A549 (cell line): Measurements from ENCODE around the gene LMAN1L. TPM values are rescaled to one million over a fixed set of nuclear protein-coding genes. Genes with fewer than 3 reads are reported as not detected.

Source experiments
- ATAC-seq, 2 experiments: fragments of 200-7000 bp in 1 of 2; fragments of >200 bp in 1 of 2; cut with Nextera tagmentation in 1 of 2; cut with Tn5 transposase in 1 of 2; 3 replicates each; pipeline versions ENCODE4 v1.8.0 to v1.9.1; 2018 to 2020; ENCODE audit warnings: mild to moderate bottlenecking in 1 of 2, moderate library complexity in 1 of 2
- CTCF ChIA-PET: fragments of 300-600 bp; sonication (Branson Sonifier 250); formaldehyde crosslinking; extraction: SDS; loops from one replicate; lab custom pipeline; 2021; ENCODE audit warnings: antibody characterized with exemption, inconsistent platforms; lab: Yijun Ruan, JAX
- POLR2A ChIA-PET: fragments of 350-600 bp; formaldehyde crosslinking; extraction: SDS; loops from one replicate; lab custom pipeline; 2021; ENCODE audit warnings: antibody characterized with exemption, inconsistent platforms; lab: Yijun Ruan, JAX
- DNase-seq, 2 experiments: peaks; one replicate each; pipeline versions ENCODE4 v3.0.0 to v3.0.0-alpha.2; 2011 to 2016; ENCODE audit warnings: low read depth in 1 of 2, low spot score in 1 of 2
- FAIRE-seq: peaks from 2 replicates; lab custom pipeline; 2011; peaks lifted over from hg19 to GRCh38; lab: Jason Lieb, UNC
- H3K27ac ChIP-seq, 2 experiments: fragments of >200 bp; sonication (Bioruptor Twin); formaldehyde crosslinking; 3 replicates each; pipeline ENCODE4 v1.5.1; 2016 to 2017
- H3K4me1 ChIP-seq: fragments of >200 bp; sonication (Bioruptor Twin); formaldehyde crosslinking; 3 replicates; pipeline ENCODE4 v1.6.1; 2016
- H3K4me2 ChIP-seq: fragments of >200 bp; sonication (Bioruptor Twin); formaldehyde crosslinking; 3 replicates; pipeline ENCODE4 v1.6.1; 2016
- H3K4me3 ChIP-seq: fragments of >200 bp; sonication (Bioruptor Twin); formaldehyde crosslinking; 3 replicates; pipeline ENCODE4 v1.5.1; 2016
- H3K9me3 ChIP-seq: fragments of >200 bp; sonication (Bioruptor Twin); formaldehyde crosslinking; 3 replicates; pipeline ENCODE4 v1.6.1; 2016
- ATOH8 ChIP-seq: fragments of 250-450 bp; sonication (Bioruptor Pico); IDR thresholded peaks from 2 replicates; pipeline ENCODE4 v1.5.0; 2020; ENCODE audit warnings: low read depth, mild to moderate bottlenecking, moderate library complexity
- BHLHE40 ChIP-seq: IDR thresholded peaks from 2 replicates; pipeline ENCODE4 v1.6.1; 2012; ENCODE audit warnings: low read depth, low read length, inconsistent platforms
- CEBPB ChIP-seq, 2 experiments: fragments of >200 bp in 1 of 2; sonication (Bioruptor Twin) in 1 of 2; formaldehyde crosslinking in 1 of 2; IDR thresholded peaks; 2 replicates each; pipeline ENCODE4 v1.6.1; 2012 to 2016
- CTCF ChIP-seq: fragments of >200 bp; sonication (Bioruptor Twin); formaldehyde crosslinking; IDR thresholded peaks from 3 replicates; pipeline ENCODE4 v1.5.1; 2016
- EHMT2 ChIP-seq: fragments of 200-600 bp; sonication (generic); IDR thresholded peaks from 2 replicates; pipeline ENCODE4 v1.6.1; 2016; ENCODE audit warnings: antibody characterized with exemption, low read depth, mild to moderate bottlenecking, moderate library complexity
- FOXS1 ChIP-seq: fragments of 250-450 bp; sonication (Bioruptor Pico); IDR thresholded peaks from 2 replicates; pipeline ENCODE4 v1.5.0; 2020; ENCODE audit warnings: mild to moderate bottlenecking, moderate library complexity
- GATA3 ChIP-seq: IDR thresholded peaks from 2 replicates; pipeline ENCODE4 v1.6.1; 2012; ENCODE audit warnings: borderline replicate concordance
- HDAC2 ChIP-seq: fragments of 200-600 bp; sonication (generic); IDR thresholded peaks from 2 replicates; pipeline ENCODE4 v1.6.1; 2016
- HEYL ChIP-seq: fragments of 250-450 bp; sonication (Bioruptor Pico); IDR thresholded peaks from 2 replicates; pipeline ENCODE4 v1.8.0; 2021; ENCODE audit warnings: mild to moderate bottlenecking, moderate library complexity
- HMGXB4 ChIP-seq: fragments of 250-450 bp; sonication (Bioruptor Pico); IDR thresholded peaks from 2 replicates; pipeline ENCODE4 v1.5.0; 2021; ENCODE audit warnings: mild to moderate bottlenecking, moderate library complexity, borderline replicate concordance
- HOXB13 ChIP-seq: fragments of 250-450 bp; sonication (Bioruptor Pico); IDR thresholded peaks from 2 replicates; pipeline ENCODE4 v1.5.0; 2020; ENCODE audit warnings: low read depth, mild to moderate bottlenecking, moderate library complexity
- JUN ChIP-seq, 2 experiments: fragments of >200 bp; sonication (Bioruptor Twin); formaldehyde crosslinking; IDR thresholded peaks; 2 replicates in 1 of 2; 3 replicates in 1 of 2; pipeline ENCODE4 v1.6.1; 2016 to 2017
- KDM5A ChIP-seq: fragments of 200-600 bp; sonication (generic); IDR thresholded peaks from 2 replicates; pipeline ENCODE4 v1.6.1; 2016; ENCODE audit warnings: antibody characterized with exemption, mild to moderate bottlenecking
- MAX ChIP-seq: IDR thresholded peaks from 2 replicates; pipeline ENCODE4 v1.6.1; 2012
- MAZ ChIP-seq: fragments of 150-350 bp; IDR thresholded peaks from 2 replicates; pipeline ENCODE4 v1.6.1; 2014; ENCODE audit warnings: antibody characterized with exemption, low read depth, low read length, borderline replicate concordance
- MYC ChIP-seq: IDR thresholded peaks from 2 replicates; pipeline ENCODE4 v1.6.1; 2012; ENCODE audit warnings: mild to moderate bottlenecking, inconsistent platforms, low read length, improper control_type of control experiment, borderline replicate concordance
- NFE2L2 ChIP-seq: fragments of 150-350 bp; conservative IDR thresholded peaks from 2 replicates; pipeline ENCODE4 v1.6.1; 2014; ENCODE audit warnings: low read length
- NR3C1 ChIP-seq: fragments of >200 bp; sonication (Bioruptor Twin); formaldehyde crosslinking; IDR thresholded peaks from 3 replicates; pipeline ENCODE4 v1.6.1; 2017
- POLR2AphosphoS2 ChIP-seq: conservative IDR thresholded peaks from 2 replicates; pipeline ENCODE4 v1.6.1; 2012; ENCODE audit warnings: low read length, improper control_type of control experiment, inconsistent platforms
- RAD21 ChIP-seq, 2 experiments: fragments of >200 bp in 1 of 2; sonication (Bioruptor Twin) in 1 of 2; formaldehyde crosslinking in 1 of 2; IDR thresholded peaks in 1 of 2; conservative IDR thresholded peaks in 1 of 2; 2 replicates in 1 of 2; 3 replicates in 1 of 2; pipeline ENCODE4 v1.6.1; 2012 to 2018; ENCODE audit warnings: inconsistent platforms in 1 of 2
- RNF2 ChIP-seq: fragments of 200-600 bp; sonication (generic); IDR thresholded peaks from 2 replicates; pipeline ENCODE4 v1.6.1; 2016; ENCODE audit warnings: low read depth, mild to moderate bottlenecking, antibody characterized with exemption, moderate library complexity, borderline replicate concordance
- SMC3 ChIP-seq: fragments of >200 bp; sonication (Bioruptor Twin); formaldehyde crosslinking; IDR thresholded peaks from 3 replicates; pipeline ENCODE4 v1.6.1; 2018; ENCODE audit warnings: inconsistent platforms
- SREBF2 ChIP-seq: fragments of 450-650 bp; IDR thresholded peaks from 2 replicates; pipeline ENCODE4 v1.6.1; 2014; ENCODE audit warnings: mild to moderate bottlenecking, moderate library complexity
- TP53 ChIP-seq: fragments of 250-450 bp; sonication (Bioruptor Pico); IDR thresholded peaks from 2 replicates; pipeline ENCODE4 v1.5.0; 2021; ENCODE audit warnings: mild to moderate bottlenecking, moderate library complexity
- ZFP36 ChIP-seq: fragments of 450-650 bp; IDR thresholded peaks from 2 replicates; pipeline ENCODE4 v1.6.1; 2014; ENCODE audit warnings: borderline replicate concordance; ENCODE audit not compliant: partially characterized antibody
- ZNF302 ChIP-seq: fragments of 250-450 bp; sonication (Bioruptor Pico); IDR thresholded peaks from 2 replicates; pipeline ENCODE4 v1.9.0; 2021; ENCODE audit warnings: inconsistent platforms, mild to moderate bottlenecking, moderate library complexity
- WGBS: methylation state at CpG from one replicate; pipeline ENCODE4 v1.1.6; 2017; ENCODE audit errors: missing lambda C conversion rate; 5-methylcytosine and 5-hydroxymethylcytosine counted together
- polyA plus RNA-seq, 4 experiments: library from polyadenylated mRNA; depleted of rRNA in 3 of 4; stranded (reverse); fragments of >200 nt; fragmentation: RNase III in 1 of 4; extraction: RNeasy Plus Mini Kit Qiagen cat#74134 plus additional on column Dnase treatment in 1 of 4; gene quantifications; 2 replicates in 3 of 4; 3 replicates in 1 of 4; pipeline ENCODE4 v1.2.3, GENCODE V29; 2011 to 2017

Gene LMAN1L
- polyA plus RNA-seq, 2 of the 4 experiments (the other 2 are of a cell fraction), result not detected

GRCh38 chr15:74838137-74838516, 25.5 kb downstream of the LMAN1L start:
- ChIA-PET POLR2A (no interaction called here), CTCF (interaction anchor here (0.6 to 66.7 kb wide), 4 partner anchors 13 to 112 kb away, joined by 3 to 1908 read pairs (median 5); partner anchors contain the start of genes CSK and LMAN1L)
- Histone ChIP-seq H3K9me3 (no peaks in the 10 kb centered on the region), H3K4me3 (no peak overlapping the region), H3K27ac (no peak overlapping the region), H3K4me2 (no peak overlapping the region), H3K4me1 (peaks cover 10% of the 10 kb centered on the region)
- ATAC-seq, result no peak
- no peak for TF ChIP-seq MAZ
- no peak for TF ChIP-seq MYC
- TF ChIP-seq MAX, result no peak
- TF ChIP-seq KDM5A, result no peak
- TF ChIP-seq ZNF302, result no peak
- TF ChIP-seq NR3C1, result no peak
- no peak for TF ChIP-seq RNF2
- TF ChIP-seq NFE2L2, result no peak
- TF ChIP-seq HOXB13, result no peak
- no peak for TF ChIP-seq FOXS1 (CRISPR knock-in tag)
- no peak for TF ChIP-seq JUN (IDR thresholded peaks at IDR 0.05)
- no peak for TF ChIP-seq ATOH8 (CRISPR knock-in tag)
- no peak for TF ChIP-seq TP53
- TF ChIP-seq GATA3, result no peak
- TF ChIP-seq EHMT2, result no peak
- TF ChIP-seq SMC3, result no peak
- no peak for TF ChIP-seq HMGXB4 (CRISPR knock-in tag)
- no peak for DNase-seq
- FAIRE-seq, result no peak
- WGBS, result 93% methylated on average over 10 of the region's 10 CpGs

- Histone ChIP-seq H3K27ac (no peak overlapping the region), H3K4me2 (no peak overlapping the region), H3K4me3 (no peak overlapping the region), H3K4me1 (peaks cover 13% of the 10 kb centered on the region), H3K9me3 (no peaks in the 10 kb centered on the region)
- DNase-seq (no peak), FAIRE-seq (no peak), ATAC-seq (no peak)
- ChIA-PET CTCF (interaction anchor here (0.6 to 66.7 kb wide), 5 partner anchors 9 to 185 kb away, joined by 3 to 1908 read pairs (median 5); partner anchors contain the start of genes CSK and LMAN1L), POLR2A (interaction anchor here (0.6 kb wide), 1 partner anchor 13 kb away, joined by 3 read pairs; no protein-coding TSS in a partner anchor)
- WGBS, result 86% methylated on average over 8 of the region's 11 CpGs
- no peak for TF ChIP-seq POLR2AphosphoS2
- TF ChIP-seq ZNF302, result no peak
- TF ChIP-seq SMC3, result no peak
- no peak for TF ChIP-seq BHLHE40
- TF ChIP-seq RNF2, result no peak
- no peak for TF ChIP-seq SREBF2
- no peak for TF ChIP-seq RAD21 (conservative IDR thresholded peaks at IDR 0.05 in 1 of 2, IDR thresholded peaks at IDR 0.05 in 1 of 2)
- TF ChIP-seq HDAC2, result no peak
- no peak for TF ChIP-seq ATOH8 (CRISPR knock-in tag)
- TF ChIP-seq ZFP36, result no peak
- no peak for TF ChIP-seq HMGXB4 (CRISPR knock-in tag)
- no peak for TF ChIP-seq HEYL (CRISPR knock-in tag)
- TF ChIP-seq MAZ, result no peak
- no peak for TF ChIP-seq CTCF
- no peak for TF ChIP-seq NFE2L2
- no peak for TF ChIP-seq CEBPB (IDR thresholded peaks at IDR 0.05)
Observed at GRCh38 chr15:74838746-74839525, 26.3 kb downstream of the LMAN1L start.
